HG02588 (cell line): ENCODE measurements around the gene FAM89B.

ENCODE experiments used
- ATAC-seq: cut with Tn5 transposase; IDR thresholded peaks from one replicate; pipeline ENCODE4 v1.9.1; 2021; ENCODE audit warnings: mild to moderate bottlenecking, moderate library complexity; ENCODE audit not compliant: unreplicated experiment

The FAM89B gene

DNA sequence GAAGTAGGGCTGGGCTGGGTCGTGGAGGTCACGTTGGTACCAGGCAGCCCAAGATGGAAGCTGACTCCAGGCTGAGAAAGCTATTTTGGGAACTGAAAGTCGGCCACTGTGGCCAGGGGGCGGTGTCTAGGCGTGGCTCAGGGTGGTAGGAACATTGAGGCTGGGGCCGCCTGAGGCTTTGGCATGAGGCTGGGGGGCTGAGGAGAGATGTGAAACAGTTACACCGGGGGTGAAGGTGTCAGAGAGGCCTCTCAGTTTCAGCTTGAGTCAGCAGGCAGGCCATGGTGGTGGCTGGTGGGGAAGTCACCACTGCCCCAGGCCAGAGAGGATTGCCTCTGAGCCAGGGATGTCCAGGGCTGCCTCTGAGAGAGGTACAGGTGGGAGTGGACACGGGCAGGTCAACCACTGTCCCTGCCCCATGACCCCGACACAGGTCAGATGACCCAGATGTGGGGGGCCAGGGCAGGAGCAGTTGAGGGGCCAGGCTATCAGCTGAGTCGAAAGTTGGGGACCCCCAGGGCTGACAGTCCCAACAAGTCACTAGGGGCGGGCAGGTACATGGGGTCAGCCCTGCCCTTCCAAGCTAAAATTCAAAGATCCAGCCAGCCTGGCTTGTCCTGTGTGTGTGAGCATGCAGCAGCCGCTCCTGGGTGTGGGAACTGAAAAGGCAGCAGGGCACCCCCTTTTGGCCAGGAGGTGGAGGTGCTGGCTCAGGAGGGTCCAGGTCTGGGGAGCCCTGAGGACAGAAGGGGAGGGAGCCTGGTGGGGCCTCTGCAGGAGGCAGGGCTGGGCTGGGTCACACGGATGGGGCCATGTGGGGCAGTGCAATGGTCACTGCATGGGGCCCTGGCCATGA is 16.1 kb downstream of the FAM89B start:
- peak; percentile 66 for ATAC-seq

DNA sequence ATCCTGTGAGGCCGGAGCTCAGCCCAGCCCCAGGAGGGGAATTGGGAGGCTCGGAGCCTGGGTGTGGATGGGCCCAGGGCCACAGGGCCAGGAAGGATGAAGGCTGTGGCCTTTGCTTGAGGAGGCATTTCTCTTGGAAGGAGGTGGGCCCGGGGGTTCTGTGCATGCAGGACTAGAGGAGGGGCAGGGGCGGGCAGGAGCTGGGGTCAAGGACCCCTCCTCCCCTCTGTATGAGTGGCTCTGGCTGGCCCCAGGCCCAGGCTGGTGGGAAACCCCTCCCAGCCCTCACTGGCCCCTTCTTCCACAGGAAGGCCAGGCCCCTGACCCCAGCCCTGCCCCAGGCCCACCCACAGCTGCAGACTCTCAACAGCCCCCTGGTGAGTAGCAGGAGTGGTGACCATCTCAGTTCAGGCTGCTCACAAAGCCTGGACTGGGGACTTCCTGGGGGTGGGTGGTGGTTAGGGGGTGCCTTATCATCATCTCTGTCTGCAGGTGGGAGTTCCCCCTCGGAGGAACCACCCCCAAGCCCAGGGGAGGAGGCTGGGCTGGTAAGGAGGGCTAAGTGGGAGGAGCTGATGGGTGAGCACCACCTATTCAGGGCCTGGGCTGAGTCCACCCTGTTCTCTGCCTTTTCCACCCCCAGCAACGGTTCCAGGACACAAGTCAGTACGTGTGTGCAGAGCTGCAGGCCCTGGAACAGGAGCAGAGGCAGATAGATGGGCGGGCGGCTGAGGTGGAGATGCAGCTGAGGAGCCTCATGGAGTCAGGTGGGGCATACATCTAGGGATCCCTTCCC is 17.3 kb downstream of the FAM89B start:
- ATAC-seq = no peak

DNA sequence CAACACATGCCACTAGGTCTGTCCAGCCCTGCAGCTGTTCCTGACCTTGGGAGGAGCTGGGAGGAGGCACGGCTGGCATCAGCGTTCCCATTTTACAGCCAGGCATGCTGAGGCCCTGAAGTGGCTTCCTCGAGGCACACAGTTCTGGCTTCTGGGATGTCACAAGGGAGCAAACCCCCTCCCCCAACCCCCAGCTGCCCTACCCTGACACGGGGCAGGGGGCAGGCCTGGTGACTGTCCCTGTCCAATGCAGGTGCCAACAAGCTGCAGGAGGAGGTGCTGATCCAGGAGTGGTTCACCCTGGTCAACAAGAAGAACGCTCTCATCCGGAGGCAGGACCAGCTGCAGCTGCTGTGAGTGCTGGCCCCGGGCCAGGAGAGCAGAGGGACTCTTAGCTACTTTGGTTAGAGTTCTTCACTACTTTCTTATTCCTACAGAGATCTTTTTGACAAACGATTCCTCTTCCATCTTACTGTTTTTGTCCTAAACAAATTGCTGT is 18.0 kb downstream of the FAM89B start:
- no peak for ATAC-seq

DNA sequence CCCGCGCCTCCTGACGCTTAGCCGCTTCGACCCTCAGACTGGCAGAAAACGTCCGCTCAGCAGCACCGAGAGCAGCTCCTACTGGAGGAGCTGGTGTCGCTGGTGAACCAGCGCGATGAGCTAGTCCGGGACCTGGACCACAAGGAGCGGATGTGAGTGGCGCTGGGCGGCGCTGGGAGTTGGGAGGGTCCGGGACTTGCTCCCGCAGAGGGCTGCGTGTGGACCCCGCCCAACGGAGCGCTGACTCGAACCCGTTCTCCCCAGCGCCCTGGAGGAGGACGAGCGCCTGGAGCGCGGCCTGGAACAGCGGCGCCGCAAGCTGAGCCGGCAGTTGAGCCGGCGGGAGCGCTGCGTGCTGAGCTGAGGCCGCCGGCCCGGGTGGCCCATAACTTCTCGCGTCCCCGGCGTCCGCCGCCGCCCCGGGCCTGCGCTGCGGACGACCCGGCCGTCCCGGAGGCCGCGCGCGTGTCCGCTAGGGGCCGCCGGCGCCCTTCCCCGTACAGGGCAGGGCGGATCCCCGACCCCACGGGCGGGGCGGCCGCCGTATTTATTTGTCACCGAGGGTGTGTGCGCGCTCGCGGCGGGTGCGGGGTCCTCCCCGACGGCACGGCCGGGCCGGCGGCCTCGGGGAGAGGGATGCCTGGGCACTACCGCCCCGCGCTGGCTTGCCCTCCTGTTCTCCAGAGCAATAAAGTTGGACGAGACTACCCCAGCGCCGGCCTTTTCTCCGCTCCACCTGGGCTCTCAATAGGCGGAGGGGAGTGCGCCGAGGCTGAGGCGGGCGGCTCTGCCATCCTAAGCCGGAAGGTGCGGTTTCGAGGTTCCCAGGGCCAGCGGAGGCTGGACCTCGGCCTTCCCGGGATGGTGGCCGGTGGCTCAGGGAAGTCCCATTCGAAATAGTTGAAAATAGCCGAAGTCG is 19.9 kb downstream of the FAM89B start:
- ATAC-seq = no peak

DNA sequence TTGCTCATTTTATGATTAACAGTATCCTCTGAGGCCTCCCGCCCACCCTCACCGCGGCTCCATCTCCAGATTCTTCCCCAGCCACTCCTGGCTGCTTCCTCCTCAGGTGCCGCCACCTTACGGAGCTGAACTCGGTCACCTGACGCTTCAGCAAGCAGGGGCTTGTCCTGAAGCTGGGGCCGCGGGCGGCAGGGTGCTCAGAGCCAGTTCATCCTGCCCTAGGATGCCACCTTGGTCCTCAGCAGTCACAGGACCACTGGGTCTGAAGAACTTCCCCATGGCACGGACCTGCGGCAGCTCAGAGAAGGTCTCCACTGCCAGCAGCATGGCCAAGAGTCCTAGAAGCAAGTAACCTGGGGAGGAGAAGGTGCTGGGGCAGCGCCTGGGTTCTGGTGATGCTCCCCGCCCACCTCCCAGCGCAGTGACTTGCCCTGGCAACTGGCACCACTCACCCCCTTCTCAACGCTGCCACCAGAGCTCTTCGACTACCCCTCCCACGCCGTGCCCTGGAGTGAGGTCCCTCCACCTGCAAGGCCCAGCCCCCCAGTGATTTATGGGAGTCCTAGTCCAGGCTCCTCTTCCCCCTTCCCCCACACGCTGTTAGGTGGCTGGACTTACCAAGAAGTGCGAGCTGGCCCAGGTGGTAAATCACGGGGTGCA is 20.6 kb downstream of the FAM89B start:
- no peak for ATAC-seq

DNA sequence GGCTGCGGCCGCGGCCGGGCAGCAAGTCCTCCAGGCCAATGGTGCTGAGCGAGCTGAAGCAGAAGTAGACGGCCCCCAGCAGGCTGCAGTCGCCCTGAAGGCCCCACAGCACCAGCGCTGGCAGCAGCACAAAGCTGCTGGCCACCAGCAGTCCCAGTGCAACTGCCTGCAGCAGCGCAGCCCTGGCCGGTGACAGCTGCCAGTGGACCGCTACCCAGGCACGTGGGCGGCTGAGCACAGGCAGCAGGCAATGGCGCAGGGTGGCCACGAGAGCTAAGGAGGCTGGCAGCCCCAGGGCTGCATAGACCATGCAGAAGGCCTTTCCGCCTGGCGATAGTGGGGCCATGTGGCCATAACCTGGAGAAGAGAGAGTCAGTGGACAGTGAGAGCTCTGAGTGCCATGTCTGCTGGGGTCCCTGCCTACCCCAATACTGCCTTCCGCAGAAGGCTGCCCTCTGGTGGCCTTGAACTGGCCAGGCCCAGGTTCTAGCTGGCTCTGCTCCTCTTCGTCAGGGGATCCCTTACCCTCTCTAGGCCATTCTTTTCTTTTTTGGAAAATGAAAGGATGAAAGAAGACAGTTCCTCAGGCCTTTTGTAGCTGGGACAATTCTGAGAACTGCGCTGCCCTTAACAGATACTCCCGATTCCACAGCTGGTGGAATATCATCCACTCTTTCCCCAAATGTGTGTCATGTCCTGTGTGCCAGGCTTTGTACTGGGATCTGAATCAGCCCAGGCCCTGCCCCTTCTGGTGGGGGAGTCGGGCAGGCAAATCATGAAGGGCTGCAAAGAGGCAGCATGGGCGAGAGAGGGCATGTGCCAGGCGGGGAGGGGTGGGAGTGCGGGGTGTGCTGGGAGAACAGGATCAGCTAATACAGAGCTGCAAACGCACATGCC is 21.4 kb downstream of the FAM89B start:
- ATAC-seq = no peak

DNA sequence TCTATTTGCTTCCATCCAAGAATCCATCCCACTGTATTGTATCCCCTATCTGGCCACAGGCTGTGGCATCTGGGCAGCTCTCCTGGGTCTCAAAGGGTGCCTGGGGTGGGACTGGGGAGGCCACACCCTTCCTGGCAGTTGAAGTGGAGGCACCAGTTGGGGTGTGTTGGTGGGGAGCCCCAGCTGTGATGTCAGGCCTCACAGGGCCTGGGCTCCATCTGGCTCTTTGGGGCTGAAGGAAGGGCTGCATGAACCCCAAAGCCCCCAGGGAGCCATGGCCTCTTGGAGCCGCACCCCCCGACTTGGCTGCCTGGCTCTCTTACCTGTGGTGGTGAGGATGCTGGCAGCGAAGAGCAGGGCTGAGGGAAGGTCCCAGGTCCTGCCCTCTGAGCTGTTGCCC is 22.8 kb downstream of the FAM89B start:
- ATAC-seq = no peak

DNA sequence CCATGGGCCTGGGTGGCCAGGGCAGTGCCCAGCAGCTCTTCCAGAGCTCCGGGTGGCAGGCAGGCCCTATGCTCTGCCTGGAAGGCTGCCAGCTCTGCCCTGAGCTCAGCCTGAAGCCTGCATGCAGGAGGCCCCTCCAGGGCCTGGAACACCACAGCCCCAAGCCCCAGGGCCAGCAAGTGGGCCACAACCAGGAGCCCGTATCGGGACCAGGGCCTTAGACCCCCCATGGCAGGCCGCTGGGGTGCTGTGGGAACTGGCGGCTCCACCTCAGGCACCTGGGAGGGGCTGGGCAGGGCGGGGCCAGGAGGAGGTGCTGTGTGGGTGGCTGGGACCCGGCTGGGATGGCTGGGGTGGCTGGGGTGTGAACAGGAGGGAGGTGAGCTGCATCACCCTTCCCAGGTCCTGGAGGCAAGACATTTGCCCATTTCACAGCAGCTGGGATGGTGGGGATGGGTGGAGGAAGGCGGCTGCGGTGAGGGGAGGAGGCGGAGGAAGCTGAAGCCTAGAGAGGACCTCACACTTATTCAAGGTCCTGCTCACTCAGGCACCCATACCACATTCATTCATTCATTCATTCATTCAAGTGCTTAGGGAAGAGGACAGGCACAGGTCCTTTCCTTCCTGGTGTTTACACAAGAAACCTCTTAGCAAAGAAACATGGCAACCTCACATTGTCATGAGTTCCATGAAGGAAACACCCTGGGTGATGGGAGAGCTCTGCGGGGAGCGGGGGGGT is 23.4 kb downstream of the FAM89B start, which contains the start of gene KCNK7:
KCNK7 (minus strand) TSS at position 258 of the 739 bp plus-strand sequence; CDS start at position 230, 28 bp downstream.
- no peak for ATAC-seq

DNA sequence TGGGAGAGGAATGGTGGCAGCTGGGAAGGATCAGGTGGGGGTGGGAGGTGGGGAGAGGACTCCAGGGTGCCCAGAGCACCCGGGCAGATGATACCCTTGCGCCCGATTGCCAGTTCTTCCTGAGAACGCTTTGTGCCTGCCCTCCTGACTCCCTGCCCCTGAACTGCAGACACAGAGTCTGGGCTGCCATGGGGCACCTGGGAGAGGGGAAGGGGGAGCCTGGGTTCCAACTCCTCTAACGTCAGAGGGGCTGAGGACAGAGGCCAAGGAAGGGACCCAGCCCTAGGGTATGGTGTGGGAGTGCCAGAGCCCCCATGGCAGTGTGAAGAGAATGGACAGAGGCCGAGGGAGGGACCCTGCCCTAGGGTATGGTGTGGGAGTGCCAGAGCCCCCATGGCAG is 24.2 kb downstream of the FAM89B start:
- ATAC-seq = no peak

DNA sequence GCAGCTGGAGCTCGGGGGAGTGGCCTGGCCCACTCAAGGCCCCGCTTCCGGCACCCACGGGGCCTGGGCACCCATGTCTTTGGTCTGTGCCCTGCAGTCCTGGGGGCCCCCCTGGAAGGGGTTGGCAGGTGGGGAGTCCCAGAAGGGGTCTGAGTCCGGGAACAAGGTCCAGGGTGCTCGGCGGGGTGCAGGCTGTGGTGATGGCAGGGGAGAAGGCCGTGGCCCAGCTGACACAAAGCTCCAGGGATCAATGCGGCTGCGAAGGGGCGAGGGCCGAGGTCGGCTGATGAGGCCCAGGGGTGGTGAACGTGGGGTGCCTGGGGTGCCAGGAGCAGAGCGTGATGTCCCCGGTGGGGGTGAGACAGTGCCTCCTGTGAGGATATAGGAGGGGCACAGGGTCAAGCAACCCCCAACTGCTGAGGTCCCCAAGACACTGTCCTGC is 25.9 kb downstream of the FAM89B start:
- ATAC-seq = no peak

DNA sequence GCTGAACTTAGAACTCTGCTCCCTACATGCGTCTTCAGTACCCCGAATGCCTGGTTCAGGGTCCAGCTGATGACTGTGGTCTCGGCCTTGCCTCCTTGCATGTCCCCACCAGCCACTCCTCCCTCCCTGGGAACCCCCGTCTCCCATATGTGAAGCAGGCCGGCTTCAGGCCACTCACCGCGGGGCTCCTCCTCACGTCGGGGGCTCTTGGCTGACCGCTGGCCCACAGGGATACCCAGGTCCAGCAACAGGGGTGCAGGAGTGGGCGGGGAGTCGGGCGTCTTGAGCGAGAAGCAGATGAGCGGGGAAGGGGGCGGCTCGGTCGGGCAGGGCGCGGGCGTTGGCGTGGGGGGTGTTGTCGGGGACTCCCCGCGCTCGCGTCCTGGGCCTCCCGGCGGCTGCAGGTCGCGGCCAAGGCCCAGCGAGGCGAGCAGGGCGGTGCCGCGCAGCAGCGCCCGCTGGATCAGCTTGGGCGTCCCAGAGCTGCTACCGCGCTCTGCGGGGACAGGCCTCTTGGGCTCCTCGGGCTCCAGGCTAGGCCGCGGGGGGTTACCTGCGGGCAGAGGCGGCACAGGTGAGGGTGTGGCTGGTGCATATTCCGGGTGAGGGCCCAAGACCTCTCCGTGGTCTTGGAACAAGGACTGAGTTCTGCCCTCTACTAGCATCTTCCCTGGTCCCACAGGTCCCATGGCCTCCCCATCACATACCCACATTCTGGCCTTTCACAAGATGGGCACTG is 27.0 kb downstream of the FAM89B start:
- ATAC-seq = no peak

DNA sequence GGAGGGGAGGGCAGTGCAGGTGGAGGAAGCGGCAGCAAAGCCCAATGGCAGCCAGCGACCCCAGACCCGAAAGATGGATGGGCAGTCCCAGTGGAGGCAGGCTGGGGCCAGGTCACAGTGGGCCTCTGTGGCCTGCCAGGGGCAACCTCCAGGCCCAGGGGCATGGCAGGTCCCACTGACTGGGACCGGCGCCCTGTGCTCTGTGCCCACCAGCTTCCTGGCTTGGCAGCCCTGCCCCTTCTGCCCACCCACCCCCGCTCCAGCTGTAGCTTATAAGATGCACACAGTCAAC is 27.6 kb downstream of the FAM89B start:
- ATAC-seq = no peak

DNA sequence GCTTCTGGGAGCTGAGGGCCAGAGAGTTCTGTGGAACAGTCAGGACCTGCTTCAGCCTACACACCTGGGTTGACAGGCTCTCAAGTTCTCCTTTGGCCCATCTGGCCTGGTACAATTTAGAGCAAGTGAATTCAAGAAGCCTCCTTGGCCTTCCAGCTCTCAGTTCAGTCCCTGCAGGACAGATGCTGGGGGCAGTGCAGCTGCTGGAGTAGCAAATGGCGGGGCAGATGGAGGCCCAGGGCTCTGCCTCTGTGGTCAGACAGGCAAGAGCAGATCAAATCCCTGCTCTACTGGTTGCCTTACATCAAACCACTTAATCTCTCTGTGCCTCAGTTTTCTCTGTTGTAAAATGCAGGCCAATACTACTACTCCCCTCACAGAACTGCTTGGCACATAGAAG is 31.9 kb downstream of the FAM89B start:
- no peak for ATAC-seq

DNA sequence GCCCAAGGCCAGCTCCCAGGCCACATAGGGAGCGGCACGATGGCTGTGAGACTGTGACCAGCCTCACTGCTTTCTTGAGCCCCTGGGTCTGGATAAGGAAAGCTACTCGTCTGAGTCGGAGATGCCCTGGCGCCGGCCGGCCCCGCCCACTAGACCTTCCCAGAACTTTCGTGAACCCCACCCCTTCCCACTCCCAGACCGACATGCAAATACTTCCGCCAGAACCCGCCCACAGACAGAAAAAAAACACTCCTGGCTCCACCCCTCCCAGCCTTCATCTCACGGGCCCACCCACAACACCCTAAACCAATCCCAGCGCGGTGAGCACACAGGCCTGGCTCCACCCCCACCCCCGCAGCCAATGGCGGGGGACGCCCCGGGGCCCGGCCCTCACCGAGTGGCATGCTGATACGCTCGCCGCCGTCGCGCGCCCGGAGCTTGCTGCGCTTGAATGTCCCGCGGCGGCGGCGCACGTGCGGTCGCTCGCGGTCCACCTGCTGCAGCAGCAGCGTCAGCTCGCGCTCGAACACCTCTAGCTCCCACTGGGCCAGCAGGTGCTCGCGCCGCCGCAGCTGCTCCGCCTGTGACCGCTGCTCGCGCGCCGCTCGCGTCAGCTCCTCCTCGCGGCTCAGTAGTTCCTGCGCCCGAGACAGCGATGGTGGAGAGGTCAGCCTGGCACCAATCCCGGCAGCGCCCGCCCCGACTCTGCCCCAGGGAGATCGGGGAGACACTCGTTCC is 34.7 kb downstream of the FAM89B start:
- no peak for ATAC-seq

DNA sequence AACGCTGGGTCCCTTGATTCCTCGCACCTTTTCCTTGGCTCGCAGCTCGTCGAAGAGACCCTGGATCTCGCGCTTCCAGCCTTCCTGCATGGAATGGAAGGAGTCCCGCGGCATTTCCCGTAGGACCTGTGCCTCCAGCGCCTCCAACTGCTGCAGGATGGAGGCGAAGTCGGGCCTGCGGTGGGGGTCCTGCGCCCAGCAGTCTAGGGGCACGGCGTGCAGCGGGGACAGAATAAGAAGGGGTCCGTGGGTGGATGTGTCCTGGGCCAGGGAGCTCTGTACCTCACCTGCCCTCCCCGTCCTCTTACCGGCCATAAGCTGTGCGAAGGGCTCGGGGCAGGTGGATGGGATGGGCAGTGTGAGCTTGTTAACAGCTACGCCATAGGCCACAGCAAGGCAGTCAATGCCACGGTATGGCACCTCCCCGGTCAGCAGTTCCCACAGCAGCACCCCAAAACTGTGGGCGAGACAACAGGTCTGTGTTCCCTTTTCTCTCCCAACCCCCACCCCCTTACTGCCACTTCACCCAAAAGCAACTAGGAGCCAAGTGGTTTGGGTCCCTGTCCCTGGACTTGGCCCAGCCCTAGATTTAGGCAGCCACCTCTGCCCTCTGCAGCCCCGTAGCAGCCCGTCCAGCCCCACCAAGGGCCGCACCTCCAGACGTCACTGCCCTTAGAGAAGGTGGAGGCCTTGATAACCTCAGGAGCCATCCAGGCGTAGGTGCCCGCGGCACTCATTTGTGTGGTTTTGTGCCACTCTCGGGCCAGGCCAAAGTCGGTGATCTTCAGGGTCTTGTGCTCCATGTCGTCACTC is 35.5 kb downstream of the FAM89B start:
- ATAC-seq = no peak

DNA sequence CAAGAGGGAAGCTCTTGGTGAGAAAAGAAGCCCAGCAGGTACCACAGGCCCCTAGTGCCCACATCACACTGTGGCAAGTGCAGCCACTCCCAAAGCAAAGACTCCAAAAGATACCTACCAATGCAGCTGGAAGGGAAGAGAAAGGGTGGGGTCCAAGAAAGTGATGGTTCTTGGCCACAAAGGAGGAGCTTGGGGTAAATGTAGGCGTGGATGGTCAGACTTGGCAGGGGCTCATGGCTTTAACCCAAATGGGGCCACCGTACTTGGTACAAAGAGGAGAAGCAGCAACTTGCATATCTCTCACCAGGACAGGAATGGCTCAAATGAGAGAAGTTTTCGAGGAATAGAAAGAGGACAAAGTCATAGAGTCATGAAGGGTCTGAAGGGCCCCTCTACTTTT is 36.9 kb downstream of the FAM89B start:
- no peak for ATAC-seq

DNA sequence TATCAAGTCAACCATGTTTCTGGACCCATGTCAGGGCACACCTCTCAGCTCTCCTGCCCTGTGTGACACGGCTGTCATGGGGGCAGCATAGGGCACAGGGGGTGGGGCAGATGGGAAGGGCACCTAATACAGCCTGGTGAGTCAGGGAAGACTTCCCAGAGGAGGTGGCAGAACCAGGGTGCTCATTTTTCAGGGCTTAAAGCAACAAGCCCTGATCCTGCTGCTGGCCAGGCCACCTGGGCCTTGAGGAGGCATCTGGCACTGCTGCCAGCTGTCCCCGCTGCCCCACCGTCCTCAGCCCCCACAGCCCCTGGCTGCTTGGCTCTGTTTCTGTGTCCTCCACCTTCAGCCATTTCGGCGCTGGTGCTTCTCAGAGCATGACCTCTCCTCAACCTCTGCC is 37.3 kb downstream of the FAM89B start:
- ATAC-seq = no peak
